UCSD-AML1 (cell line): Measurements from ENCODE around the gene HTR3A.

Experiments used
- DNase-seq: peaks from one replicate; lab custom pipeline; 2025; ENCODE audit not compliant: unreplicated experiment; lab: John Stamatoyannopoulos, UW

Gene HTR3A

GRCh38 chr11:113977701-113978100 lies 2.8 kb downstream of the HTR3A start:
- no peak for DNase-seq

- no peak for DNase-seq
These were observed 4.5 kb downstream of the HTR3A start for GRCh38 chr11:113979431-113979830.

GRCh38 chr11:113980785-113981184 lies 5.9 kb downstream of the HTR3A start:
- no peak for DNase-seq

GRCh38 chr11:113982306-113982705 lies 7.4 kb downstream of the HTR3A start:
- DNase-seq, result no peak

- DNase-seq, result no peak
These were observed 9.9 kb downstream of the HTR3A start for GRCh38 chr11:113984781-113985180.

DNA sequence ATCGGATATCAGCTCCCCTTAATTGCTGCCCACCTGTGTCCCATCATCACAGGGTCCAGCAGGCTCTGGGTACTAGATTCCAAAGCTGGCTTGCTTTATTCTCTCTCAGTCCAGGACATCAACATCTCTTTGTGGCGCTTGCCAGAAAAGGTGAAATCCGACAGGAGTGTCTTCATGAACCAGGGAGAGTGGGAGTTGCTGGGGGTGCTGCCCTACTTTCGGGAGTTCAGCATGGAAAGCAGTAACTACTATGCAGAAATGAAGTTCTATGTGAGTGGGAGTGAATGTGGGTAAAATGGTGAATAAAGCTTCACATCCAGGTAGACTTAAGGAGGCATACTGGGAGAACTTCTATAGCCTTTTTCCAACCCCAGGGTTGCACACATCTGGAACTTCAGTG lies 11.0 kb downstream of the HTR3A start:
- DNase-seq, result no peak

GRCh38 chr11:113986351-113987140 lies 11.6 kb downstream of the HTR3A start:
- no peak for DNase-seq

- DNase-seq, result no peak
These were observed 14.5 kb downstream of the HTR3A start for GRCh38 chr11:113989381-113989780.

GRCh38 chr11:113989916-113990315 lies 15.0 kb downstream of the HTR3A start:
- no peak for DNase-seq

GRCh38 chr11:113991170-113991569 lies 16.3 kb downstream of the HTR3A start:
- DNase-seq, result peak; percentile 37

DNA sequence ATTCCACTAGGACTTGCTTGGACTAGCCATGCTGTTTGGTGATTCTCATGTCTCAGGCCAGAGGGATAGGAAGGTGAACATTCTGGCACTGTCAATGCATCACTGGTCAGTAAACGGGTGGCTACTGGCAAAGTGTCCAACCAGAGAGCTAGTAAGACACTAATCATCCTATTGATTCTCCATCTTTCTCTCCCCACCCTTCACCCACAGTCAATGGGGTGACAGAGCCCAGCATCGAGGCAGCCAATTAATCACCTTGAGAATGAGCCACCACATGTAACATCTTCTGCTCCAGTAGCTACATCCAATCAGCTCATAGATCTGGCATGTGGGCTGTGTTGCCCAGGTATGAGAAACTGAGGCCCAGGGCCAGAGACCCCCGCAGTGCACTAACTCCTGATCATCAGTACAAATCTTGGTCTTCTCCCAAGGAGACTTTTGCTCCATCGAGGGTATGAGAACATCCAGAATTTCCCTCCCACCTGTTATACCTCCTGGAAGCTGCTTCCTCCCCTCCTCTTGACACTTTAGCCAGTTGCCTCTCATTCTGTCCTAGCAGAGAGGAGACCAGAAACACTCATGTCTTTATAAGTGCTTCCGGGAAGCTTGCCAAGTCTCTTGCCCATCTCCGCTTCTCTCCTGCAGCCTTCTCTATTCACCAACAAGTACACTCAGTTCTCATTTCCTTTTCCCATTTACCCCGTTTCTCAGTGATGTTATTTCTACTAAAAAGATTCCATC lies 17.0 kb downstream of the HTR3A start:
- no peak for DNase-seq

DNA sequence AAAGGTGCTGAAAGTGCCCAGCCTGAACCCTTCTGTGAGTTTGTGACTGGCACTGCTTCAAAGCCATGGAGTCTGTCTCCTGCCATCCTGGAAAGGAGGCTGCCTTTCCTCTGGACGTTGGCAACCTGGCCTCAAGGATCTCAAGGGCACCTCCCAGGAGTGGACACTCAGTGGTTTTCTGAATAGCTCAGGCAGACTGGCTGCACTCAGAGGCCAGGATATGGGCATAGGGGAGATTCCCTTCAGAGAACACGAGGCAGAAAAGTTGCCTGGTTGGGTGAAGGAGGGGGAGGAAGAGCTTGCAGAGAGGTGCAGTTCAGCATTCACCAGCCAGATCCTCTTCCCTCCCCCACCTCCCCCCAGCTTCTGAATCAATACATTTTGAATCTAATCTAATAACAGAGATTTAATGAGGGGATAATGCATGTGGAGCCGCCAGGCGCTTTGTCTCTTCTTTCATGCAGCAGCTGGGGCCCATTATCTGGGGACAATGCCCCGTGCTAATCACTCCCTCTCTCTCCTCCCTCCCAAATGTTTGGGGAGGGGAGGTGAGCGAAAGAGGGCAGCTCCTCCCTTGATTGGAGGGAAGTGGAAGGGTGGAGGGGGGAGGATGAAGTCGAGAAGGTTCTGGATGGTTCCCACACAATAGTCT lies 17.7 kb downstream of the HTR3A start:
- DNase-seq, result no peak

DNA sequence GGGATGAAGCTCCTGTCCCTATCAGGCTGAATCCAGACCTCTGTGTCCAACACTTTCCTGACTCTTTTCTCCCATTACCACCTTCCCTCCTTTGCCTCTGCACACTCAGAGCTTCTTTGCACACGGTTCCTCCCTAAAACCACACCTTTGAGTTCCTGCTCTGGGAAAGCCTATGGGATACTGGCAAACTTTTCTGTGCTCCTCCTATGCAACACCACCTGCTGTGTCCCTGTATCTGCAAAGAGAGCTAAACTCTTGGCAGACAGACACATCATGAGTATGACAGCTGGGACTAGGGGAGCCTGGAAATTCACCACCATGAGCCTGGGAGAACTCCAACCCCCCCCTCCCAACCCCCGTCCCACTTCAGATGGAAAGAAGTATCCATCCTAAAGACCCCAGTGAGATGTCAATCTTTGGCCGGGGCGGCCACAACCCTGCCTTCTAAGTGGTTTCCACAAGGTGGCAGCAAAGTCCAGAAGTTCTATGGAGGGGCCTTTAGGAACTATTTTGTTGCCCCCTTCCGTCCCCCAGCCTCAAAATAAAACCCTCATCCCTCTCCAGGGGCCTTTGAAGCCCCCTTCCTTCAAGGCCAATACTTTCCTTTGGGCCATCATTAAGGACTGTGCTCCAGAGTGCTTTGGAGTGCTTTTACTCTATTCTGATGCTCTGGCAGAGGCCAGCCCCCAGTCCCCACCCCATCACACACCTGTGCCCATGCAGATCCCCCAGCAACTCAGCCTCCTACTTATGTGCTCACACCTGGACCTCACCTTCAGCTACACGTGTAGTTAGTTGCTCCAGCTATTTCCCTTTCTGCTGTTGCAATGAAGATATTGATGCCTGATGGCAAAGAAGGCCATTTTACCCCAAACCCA lies 19.4 kb downstream of the HTR3A start:
- DNase-seq, result peak; percentile 21

DNA sequence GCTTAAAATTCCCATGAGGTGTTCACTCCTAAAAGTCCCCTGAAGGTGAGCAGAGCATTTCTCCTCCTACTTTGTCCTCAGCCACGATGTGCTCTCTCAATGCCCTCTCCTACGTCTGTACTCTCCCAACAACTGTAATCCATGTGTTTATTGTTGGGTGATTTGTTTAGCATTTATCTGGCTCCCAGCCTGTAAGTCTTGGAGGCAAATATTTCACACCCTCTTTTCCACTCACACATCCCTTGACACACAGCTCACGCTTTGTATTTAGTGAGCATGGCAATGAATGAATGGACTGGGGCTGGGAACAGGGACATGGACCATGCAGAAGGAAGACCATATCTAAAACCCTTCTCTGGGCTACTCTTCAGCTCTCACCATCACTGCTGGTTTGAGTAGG lies 22.6 kb downstream of the HTR3A start:
- no peak for DNase-seq

- DNase-seq, result no peak
These were observed 23.7 kb downstream of the HTR3A start for GRCh38 chr11:113998574-113998973.

- no peak for DNase-seq
These were observed 25.6 kb downstream of the HTR3A start for GRCh38 chr11:114000526-114000925.

GRCh38 chr11:114001416-114001815 lies 26.5 kb downstream of the HTR3A start:
- DNase-seq, result no peak

DNA sequence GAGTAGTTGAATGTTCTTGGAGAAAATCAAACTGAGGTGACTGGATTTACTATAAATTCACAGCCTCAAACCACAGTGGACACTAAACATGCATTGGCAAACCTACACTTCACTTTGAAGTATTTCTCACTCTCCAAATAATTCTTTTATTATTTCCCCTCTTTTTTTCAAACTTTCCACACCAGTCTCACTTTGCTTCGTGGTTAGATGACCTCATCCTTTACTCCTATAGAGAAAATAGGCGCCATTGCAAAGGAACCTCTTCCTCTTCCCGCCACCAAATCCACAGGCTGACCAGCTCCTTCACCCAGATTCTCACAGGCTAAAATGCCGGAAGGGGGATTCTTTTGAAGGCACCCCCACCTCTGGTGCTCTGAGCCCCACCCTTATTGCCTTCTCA lies 33.4 kb downstream of the HTR3A start:
- no peak for DNase-seq

DNA sequence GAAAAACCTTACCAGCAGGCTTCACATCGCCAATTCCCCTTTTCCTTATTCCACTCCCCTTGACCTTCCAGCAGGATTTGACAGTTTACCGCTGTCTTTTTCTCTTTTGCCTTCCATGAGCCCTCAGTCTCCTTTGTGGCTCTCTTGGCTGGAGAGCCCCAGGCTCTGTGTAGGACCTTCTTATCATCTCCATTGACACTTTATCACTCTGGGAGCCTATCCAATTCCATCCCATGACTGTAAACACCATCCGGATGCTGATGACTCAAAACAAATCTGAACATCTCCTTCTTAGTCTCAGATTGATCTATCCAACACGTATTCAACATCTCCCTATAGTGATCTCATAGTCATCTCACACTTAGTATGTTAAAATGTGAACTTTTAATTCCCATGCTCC lies 36.0 kb downstream of the HTR3A start:
- DNase-seq, result no peak

DNA sequence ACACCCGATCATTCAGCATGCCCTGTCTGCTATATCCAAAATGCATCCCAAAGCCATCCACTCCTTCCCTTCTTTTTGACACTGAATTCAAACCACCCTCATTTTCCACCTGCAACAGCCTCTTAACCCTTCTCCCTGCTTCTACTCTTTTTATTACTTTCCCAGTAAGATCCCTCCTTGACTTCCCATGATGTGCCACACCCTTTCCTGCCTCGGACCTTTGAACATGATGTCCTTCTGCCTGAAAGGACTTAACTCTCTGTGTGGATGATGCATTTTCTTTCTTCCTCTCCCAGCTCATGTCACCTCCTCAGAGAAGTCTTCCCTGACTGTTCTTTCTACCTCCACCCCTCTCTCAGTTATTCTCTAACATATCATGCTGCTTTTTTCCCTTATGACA lies 36.5 kb downstream of the HTR3A start:
- DNase-seq, result no peak

DNA sequence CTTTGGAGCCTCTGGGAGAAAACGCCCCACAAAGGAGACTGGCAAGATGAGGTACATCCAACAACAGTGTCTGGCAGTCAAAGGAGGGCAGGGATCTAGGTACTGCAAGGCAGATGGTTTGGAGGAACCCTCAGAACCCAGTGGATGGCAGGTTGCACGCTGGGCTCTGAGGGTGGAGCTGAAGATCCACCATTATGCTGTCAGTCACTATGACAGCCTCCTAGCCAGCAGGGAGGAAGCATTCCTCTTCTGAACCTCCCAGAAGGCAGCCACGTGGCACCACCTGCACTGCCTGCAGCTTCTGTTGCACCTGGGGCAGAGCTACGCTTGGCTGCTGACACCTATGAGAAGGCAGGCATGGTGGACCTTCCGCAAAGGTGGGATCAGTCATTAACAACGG lies 40.2 kb downstream of the HTR3A start:
- DNase-seq, result no peak
